WTC11 (cell line): Measurements from ENCODE around the gene TMEM186.
"Not testable (repeated sequence)": the region's sequence is repeated elsewhere in the genome, so short reads cannot be mapped to it uniquely, and the experiment has no call there.

Source experiments
- ATF1 ChIP-seq: sonication (generic); formaldehyde crosslinking; IDR thresholded peaks from 2 replicates; pipeline ENCODE4 v1.8.1; 2023; ENCODE audit warnings: mild to moderate bottlenecking, moderate library complexity, missing genetic modification reagents
- CBFB ChIP-seq: sonication (generic); formaldehyde crosslinking; IDR thresholded peaks from 2 replicates; pipeline ENCODE4 v1.8.1; 2022; ENCODE audit warnings: mild to moderate bottlenecking, low read depth, missing genetic modification reagents
- CREB1 ChIP-seq: sonication (generic); formaldehyde crosslinking; IDR thresholded peaks from 2 replicates; pipeline ENCODE4 v1.8.0; 2023; ENCODE audit warnings: mild to moderate bottlenecking, missing genetic modification reagents
- NFE2L1 ChIP-seq: sonication (generic); formaldehyde crosslinking; IDR thresholded peaks from 2 replicates; pipeline ENCODE4 v1.8.1; 2023; ENCODE audit warnings: missing genetic modification reagents
- SP1 ChIP-seq: sonication (generic); formaldehyde crosslinking; conservative IDR thresholded peaks from 2 replicates; pipeline ENCODE4 v1.8.1; 2022; ENCODE audit warnings: missing genetic modification reagents
- ZNF121 ChIP-seq: sonication (generic); formaldehyde crosslinking; IDR thresholded peaks from 2 replicates; pipeline ENCODE4 v1.8.0; 2023; ENCODE audit warnings: missing genetic modification reagents
- ZNF232 ChIP-seq: sonication (generic); formaldehyde crosslinking; IDR thresholded peaks from 2 replicates; pipeline ENCODE4 v1.8.0; 2022; ENCODE audit warnings: mild to moderate bottlenecking, missing genetic modification reagents
- ZNF416 ChIP-seq: fragments of 250-450 bp; sonication (Bioruptor Pico); IDR thresholded peaks from 2 replicates; pipeline ENCODE4 v1.9.0; 2021; ENCODE audit warnings: mild to moderate bottlenecking, inconsistent platforms
- TF ChIP-seq, protein P1 (sequence below): fragments of 200-600 bp; IDR thresholded peaks from 2 replicates; pipeline ENCODE4 v1.8.0; 2022; ENCODE audit warnings: antibody characterized with exemption
- TF ChIP-seq, protein P2 (sequence below): sonication (generic); formaldehyde crosslinking; IDR thresholded peaks from 2 replicates; pipeline ENCODE4 v1.8.1; 2023; ENCODE audit warnings: mild to moderate bottlenecking, moderate library complexity, missing genetic modification reagents
- TF ChIP-seq, protein P3 (sequence below): sonication (generic); formaldehyde crosslinking; IDR thresholded peaks from 2 replicates; pipeline ENCODE4 v1.8.1; 2023; ENCODE audit warnings: mild to moderate bottlenecking, missing genetic modification reagents, moderate library complexity
- TF ChIP-seq, protein P4 (sequence below): sonication (generic); formaldehyde crosslinking; IDR thresholded peaks from 2 replicates; pipeline ENCODE4 v1.8.0; 2022; ENCODE audit warnings: mild to moderate bottlenecking, missing genetic modification reagents
- TF ChIP-seq, protein P5 (sequence below): sonication (generic); formaldehyde crosslinking; IDR thresholded peaks from 2 replicates; pipeline ENCODE4 v1.8.0; 2022; ENCODE audit warnings: mild to moderate bottlenecking, missing genetic modification reagents
- TF ChIP-seq, protein P6 (sequence below): sonication (generic); formaldehyde crosslinking; IDR thresholded peaks from 2 replicates; pipeline ENCODE4 v1.8.1; 2022; ENCODE audit warnings: low read depth, mild to moderate bottlenecking, moderate library complexity, missing genetic modification reagents, borderline replicate concordance

DNA sequence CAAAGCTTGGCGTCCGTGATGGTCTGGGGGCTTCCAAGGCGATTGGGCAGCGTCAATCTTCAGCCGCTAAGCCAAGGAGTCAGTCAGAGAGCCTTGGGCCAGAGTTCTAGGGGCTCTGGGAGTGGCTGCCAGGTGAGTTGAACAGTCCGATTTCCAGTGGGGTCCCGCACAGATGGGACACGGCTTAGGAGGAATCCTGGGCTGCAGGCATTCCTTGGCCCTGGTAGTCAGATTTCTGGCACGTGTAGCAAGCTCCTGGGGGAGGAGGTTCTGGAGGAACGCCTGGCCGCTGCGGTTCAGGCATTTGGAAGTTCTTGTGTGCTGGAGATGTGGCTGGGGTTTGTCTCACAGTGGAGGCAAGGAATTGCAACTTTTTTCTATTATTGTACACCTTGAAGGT is 45.9 kb upstream of the TMEM186 start:
- TF ChIP-seq, protein P1, sequence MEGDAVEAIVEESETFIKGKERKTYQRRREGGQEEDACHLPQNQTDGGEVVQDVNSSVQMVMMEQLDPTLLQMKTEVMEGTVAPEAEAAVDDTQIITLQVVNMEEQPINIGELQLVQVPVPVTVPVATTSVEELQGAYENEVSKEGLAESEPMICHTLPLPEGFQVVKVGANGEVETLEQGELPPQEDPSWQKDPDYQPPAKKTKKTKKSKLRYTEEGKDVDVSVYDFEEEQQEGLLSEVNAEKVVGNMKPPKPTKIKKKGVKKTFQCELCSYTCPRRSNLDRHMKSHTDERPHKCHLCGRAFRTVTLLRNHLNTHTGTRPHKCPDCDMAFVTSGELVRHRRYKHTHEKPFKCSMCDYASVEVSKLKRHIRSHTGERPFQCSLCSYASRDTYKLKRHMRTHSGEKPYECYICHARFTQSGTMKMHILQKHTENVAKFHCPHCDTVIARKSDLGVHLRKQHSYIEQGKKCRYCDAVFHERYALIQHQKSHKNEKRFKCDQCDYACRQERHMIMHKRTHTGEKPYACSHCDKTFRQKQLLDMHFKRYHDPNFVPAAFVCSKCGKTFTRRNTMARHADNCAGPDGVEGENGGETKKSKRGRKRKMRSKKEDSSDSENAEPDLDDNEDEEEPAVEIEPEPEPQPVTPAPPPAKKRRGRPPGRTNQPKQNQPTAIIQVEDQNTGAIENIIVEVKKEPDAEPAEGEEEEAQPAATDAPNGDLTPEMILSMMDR, result not testable (repeated sequence)
- TF ChIP-seq, protein P2, sequence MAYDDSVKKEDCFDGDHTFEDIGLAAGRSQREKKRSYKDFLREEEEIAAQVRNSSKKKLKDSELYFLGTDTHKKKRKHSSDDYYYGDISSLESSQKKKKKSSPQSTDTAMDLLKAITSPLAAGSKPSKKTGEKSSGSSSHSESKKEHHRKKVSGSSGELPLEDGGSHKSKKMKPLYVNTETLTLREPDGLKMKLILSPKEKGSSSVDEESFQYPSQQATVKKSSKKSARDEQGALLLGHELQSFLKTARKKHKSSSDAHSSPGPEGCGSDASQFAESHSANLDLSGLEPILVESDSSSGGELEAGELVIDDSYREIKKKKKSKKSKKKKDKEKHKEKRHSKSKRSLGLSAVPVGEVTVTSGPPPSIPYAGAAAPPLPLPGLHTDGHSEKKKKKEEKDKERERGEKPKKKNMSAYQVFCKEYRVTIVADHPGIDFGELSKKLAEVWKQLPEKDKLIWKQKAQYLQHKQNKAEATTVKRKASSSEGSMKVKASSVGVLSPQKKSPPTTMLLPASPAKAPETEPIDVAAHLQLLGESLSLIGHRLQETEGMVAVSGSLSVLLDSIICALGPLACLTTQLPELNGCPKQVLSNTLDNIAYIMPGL, result not testable (repeated sequence)
- TF ChIP-seq NFE2L1 (CRISPR knock-in tag); ZNF121 (CRISPR knock-in tag); SP1; ATF1 (CRISPR knock-in tag); CBFB (CRISPR knock-in tag); ZNF232 (CRISPR knock-in tag); ZNF416 (CRISPR knock-in tag); CREB1 (CRISPR knock-in tag): not testable (repeated sequence)
- TF ChIP-seq, protein P3, sequence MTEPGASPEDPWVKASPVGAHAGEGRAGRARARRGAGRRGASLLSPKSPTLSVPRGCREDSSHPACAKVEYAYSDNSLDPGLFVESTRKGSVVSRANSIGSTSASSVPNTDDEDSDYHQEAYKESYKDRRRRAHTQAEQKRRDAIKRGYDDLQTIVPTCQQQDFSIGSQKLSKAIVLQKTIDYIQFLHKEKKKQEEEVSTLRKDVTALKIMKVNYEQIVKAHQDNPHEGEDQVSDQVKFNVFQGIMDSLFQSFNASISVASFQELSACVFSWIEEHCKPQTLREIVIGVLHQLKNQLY, result not testable (repeated sequence)
- TF ChIP-seq, protein P4, sequence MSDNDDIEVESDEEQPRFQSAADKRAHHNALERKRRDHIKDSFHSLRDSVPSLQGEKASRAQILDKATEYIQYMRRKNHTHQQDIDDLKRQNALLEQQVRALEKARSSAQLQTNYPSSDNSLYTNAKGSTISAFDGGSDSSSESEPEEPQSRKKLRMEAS (CRISPR knock-in tag), result not testable (repeated sequence)
- TF ChIP-seq, protein P5, sequence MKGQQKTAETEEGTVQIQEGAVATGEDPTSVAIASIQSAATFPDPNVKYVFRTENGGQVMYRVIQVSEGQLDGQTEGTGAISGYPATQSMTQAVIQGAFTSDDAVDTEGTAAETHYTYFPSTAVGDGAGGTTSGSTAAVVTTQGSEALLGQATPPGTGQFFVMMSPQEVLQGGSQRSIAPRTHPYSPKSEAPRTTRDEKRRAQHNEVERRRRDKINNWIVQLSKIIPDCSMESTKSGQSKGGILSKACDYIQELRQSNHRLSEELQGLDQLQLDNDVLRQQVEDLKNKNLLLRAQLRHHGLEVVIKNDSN, result not testable (repeated sequence)
- TF ChIP-seq, protein P6, sequence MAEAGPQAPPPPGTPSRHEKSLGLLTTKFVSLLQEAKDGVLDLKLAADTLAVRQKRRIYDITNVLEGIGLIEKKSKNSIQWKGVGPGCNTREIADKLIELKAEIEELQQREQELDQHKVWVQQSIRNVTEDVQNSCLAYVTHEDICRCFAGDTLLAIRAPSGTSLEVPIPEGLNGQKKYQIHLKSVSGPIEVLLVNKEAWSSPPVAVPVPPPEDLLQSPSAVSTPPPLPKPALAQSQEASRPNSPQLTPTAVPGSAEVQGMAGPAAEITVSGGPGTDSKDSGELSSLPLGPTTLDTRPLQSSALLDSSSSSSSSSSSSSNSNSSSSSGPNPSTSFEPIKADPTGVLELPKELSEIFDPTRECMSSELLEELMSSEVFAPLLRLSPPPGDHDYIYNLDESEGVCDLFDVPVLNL (CRISPR knock-in tag), result not testable (repeated sequence)
